ENCODE results near the gene FAT1.

DNA sequence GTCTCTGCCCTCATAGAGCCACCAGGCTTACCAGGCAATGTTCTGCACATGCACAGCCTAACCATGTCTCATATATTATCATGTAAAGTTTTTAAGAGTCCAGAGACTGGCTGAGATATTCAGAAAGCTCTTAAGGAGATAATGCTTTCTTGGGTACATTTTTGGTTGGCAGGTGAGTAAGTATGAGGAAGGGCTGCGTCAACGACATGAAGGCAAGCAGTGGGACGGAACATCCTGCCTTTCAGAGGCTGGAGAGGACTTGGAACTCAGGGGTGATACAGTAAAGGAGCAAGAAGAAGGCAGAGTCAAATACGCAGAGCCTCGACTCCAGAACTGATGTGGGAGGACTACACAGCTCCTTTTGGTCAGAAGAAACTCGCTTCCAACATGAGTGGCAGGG lies 93.5 kb downstream of the FAT1 start:
- TF ChIP-seq, protein P1, sequence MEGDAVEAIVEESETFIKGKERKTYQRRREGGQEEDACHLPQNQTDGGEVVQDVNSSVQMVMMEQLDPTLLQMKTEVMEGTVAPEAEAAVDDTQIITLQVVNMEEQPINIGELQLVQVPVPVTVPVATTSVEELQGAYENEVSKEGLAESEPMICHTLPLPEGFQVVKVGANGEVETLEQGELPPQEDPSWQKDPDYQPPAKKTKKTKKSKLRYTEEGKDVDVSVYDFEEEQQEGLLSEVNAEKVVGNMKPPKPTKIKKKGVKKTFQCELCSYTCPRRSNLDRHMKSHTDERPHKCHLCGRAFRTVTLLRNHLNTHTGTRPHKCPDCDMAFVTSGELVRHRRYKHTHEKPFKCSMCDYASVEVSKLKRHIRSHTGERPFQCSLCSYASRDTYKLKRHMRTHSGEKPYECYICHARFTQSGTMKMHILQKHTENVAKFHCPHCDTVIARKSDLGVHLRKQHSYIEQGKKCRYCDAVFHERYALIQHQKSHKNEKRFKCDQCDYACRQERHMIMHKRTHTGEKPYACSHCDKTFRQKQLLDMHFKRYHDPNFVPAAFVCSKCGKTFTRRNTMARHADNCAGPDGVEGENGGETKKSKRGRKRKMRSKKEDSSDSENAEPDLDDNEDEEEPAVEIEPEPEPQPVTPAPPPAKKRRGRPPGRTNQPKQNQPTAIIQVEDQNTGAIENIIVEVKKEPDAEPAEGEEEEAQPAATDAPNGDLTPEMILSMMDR (conservative IDR thresholded peaks at IDR 0.05) = no peak
- no peak for TF ChIP-seq ZFX (IDR thresholded peaks at IDR 0.05)

Data from C4-2B (cell line).